H9 (cell line): Measurements from ENCODE around the gene RFT1. TPM values are rescaled to one million over a fixed set of nuclear protein-coding genes. Genes with fewer than 3 reads are reported as not detected.

Experiments
- DNase-seq: peaks from one replicate; pipeline ENCODE4 v3.0.0-alpha.2; 2017
- H2AFZ ChIP-seq: one replicate; pipeline ENCODE4 v1.6.1; 2013; ENCODE audit warnings: mild to moderate bottlenecking, low read length, control low read depth, moderate library complexity
- H2AK5ac ChIP-seq: 2 replicates; pipeline ENCODE4 v1.6.1; 2013; ENCODE audit warnings: low read length, control low read depth, mixed read lengths; ENCODE audit not compliant: insufficient read length
- H2BK120ac ChIP-seq: one replicate; pipeline ENCODE4 v1.6.1; 2013; ENCODE audit warnings: low read depth, mild to moderate bottlenecking, low read length, control low read depth, inconsistent platforms; ENCODE audit not compliant: poor library complexity, severe bottlenecking
- H2BK12ac ChIP-seq: 2 replicates; pipeline ENCODE4 v1.6.1; 2013; ENCODE audit warnings: low read length, control low read depth, mixed read lengths, low read depth; ENCODE audit not compliant: insufficient read length
- H2BK15ac ChIP-seq: 2 replicates; pipeline ENCODE4 v1.6.1; 2013; ENCODE audit warnings: low read depth, low read length, control low read depth
- H2BK20ac ChIP-seq: one replicate; pipeline ENCODE4 v1.6.1; 2013; ENCODE audit warnings: low read depth, mild to moderate bottlenecking, low read length, control low read depth, inconsistent platforms; ENCODE audit not compliant: poor library complexity, severe bottlenecking
- H2BK5ac ChIP-seq: 2 replicates; pipeline ENCODE4 v1.6.1; 2013; ENCODE audit warnings: low read length, control low read depth, mixed read lengths; ENCODE audit not compliant: insufficient read length
- H3K14ac ChIP-seq: 2 replicates; pipeline ENCODE4 v1.6.1; 2013; ENCODE audit warnings: low read length, control low read depth; ENCODE audit not compliant: insufficient read depth
- H3K18ac ChIP-seq: 2 replicates; pipeline ENCODE4 v1.6.1; 2013; ENCODE audit warnings: low read depth, mild to moderate bottlenecking, mixed read lengths, low read length, control low read depth; ENCODE audit not compliant: insufficient read length
- H3K23ac ChIP-seq: 2 replicates; pipeline ENCODE4 v1.6.1; 2013; ENCODE audit warnings: low read length, control low read depth, mixed read lengths, low read depth; ENCODE audit not compliant: insufficient read length
- H3K23me2 ChIP-seq: 2 replicates; pipeline ENCODE4 v1.6.1; 2013; ENCODE audit warnings: low read depth, mild to moderate bottlenecking, mixed read lengths, low read length, control low read depth; ENCODE audit not compliant: insufficient read length, poor library complexity, severe bottlenecking
- H3K27ac ChIP-seq: 2 replicates; pipeline ENCODE4 v1.5.1; 2013; ENCODE audit warnings: low read length, control low read depth, mixed read lengths, low read depth; ENCODE audit not compliant: insufficient read length
- H3K27me3 ChIP-seq: 2 replicates; pipeline ENCODE4 v1.6.1; 2013; ENCODE audit warnings: low read length, control low read depth, inconsistent platforms; ENCODE audit not compliant: insufficient read depth
- H3K4ac ChIP-seq: 2 replicates; pipeline ENCODE4 v1.6.1; 2013; ENCODE audit warnings: low read depth, mild to moderate bottlenecking, control low read depth, inconsistent platforms, low read length, moderate library complexity
- H3K4me1 ChIP-seq: 2 replicates; pipeline ENCODE4 v1.6.1; 2013; ENCODE audit warnings: low read length, control low read depth, inconsistent platforms; ENCODE audit not compliant: insufficient read depth
- H3K4me2 ChIP-seq: 2 replicates; pipeline ENCODE4 v1.6.1; 2013; ENCODE audit warnings: low read length, control low read depth, mixed read lengths; ENCODE audit not compliant: insufficient read length, insufficient read depth
- H3K56ac ChIP-seq: 2 replicates; pipeline ENCODE4 v1.6.1; 2013; ENCODE audit warnings: low read depth, mild to moderate bottlenecking, mixed read lengths, low read length, control low read depth; ENCODE audit not compliant: insufficient read length
- H3K79me1 ChIP-seq: 2 replicates; pipeline ENCODE4 v1.6.1; 2013; ENCODE audit warnings: low read depth, mild to moderate bottlenecking, moderate library complexity, low read length, control low read depth, inconsistent platforms; ENCODE audit not compliant: insufficient read depth, poor library complexity, severe bottlenecking
- H3K79me2 ChIP-seq: 2 replicates; pipeline ENCODE4 v1.6.1; 2013; ENCODE audit warnings: low read length, control low read depth, inconsistent platforms; ENCODE audit not compliant: insufficient read depth
- H3K9ac ChIP-seq: 2 replicates; pipeline ENCODE4 v1.6.1; 2013; ENCODE audit warnings: low read length, control low read depth, mixed read lengths; ENCODE audit not compliant: insufficient read length; ENCODE audit errors: extremely low read depth
- H3K9me3 ChIP-seq: one replicate; pipeline ENCODE4 v1.6.1; 2013; ENCODE audit warnings: low read depth, low read length, inconsistent platforms; ENCODE audit not compliant: control insufficient read depth
- H3T11ph ChIP-seq: one replicate; pipeline ENCODE4 v1.6.1; 2013; ENCODE audit warnings: mild to moderate bottlenecking, low read length, control low read depth, inconsistent platforms
- H4K20me1 ChIP-seq: one replicate; pipeline ENCODE4 v1.6.1; 2013; ENCODE audit not compliant: control insufficient read depth, insufficient read length, insufficient read depth
- H4K5ac ChIP-seq: 2 replicates; pipeline ENCODE4 v1.6.1; 2013; ENCODE audit warnings: low read depth, mild to moderate bottlenecking, mixed read lengths, low read length, control low read depth; ENCODE audit not compliant: insufficient read length
- H4K8ac ChIP-seq: replicated peaks from 2 replicates; pipeline ENCODE4 v1.6.1; 2013; ENCODE audit warnings: low read length, control low read depth, mixed read lengths, low read depth; ENCODE audit not compliant: insufficient read length
- H4K91ac ChIP-seq: 2 replicates; pipeline ENCODE4 v1.6.1; 2013; ENCODE audit warnings: low read depth, mild to moderate bottlenecking, moderate library complexity, mixed read lengths, low read length, control low read depth; ENCODE audit not compliant: insufficient read length
- H3K27ac Mint-ChIP-seq, 3 experiments: 2 replicates in 2 of 3; 3 replicates in 1 of 3; pipeline ENCODE4 v1.8.0; 2020 to 2021; ENCODE audit warnings: mixed read lengths in 3 of 3, mild to moderate bottlenecking in 1 of 3, moderate library complexity in 1 of 3
- H3K27me3 Mint-ChIP-seq: 2 replicates; pipeline ENCODE4 v1.8.0; 2021; ENCODE audit warnings: low read depth, mild to moderate bottlenecking, moderate library complexity, mixed read lengths
- H3K36me3 Mint-ChIP-seq, 3 experiments: 2 replicates in 2 of 3; 3 replicates in 1 of 3; pipeline ENCODE4 v1.8.0; 2020 to 2021; ENCODE audit warnings: low read depth in 3 of 3, mixed read lengths in 3 of 3; ENCODE audit not compliant: insufficient read depth in 1 of 3
- H3K4me1 Mint-ChIP-seq, 2 experiments: 2 replicates each; pipeline ENCODE4 v1.8.0; 2020; ENCODE audit warnings: mixed read lengths in 2 of 2
- H3K4me3 Mint-ChIP-seq, 2 experiments: 2 replicates in 1 of 2; 3 replicates in 1 of 2; pipeline ENCODE4 v1.8.0; 2020 to 2021; ENCODE audit warnings: mild to moderate bottlenecking in 2 of 2, mixed read lengths in 2 of 2, moderate library complexity in 1 of 2
- H3K9me3 Mint-ChIP-seq, 2 experiments: 2 replicates in 1 of 2; 3 replicates in 1 of 2; pipeline ENCODE4 v1.8.0; 2020; ENCODE audit warnings: mild to moderate bottlenecking in 2 of 2, mixed read lengths in 2 of 2, moderate library complexity in 1 of 2
- CTCF ChIP-seq: fragments of 200-600 bp; sonication (generic); conservative IDR thresholded peaks from 3 replicates; pipeline ENCODE4 v1.8.0; 2021; ENCODE audit warnings: antibody characterized with exemption, mild to moderate bottlenecking
- WGBS: extraction: QIAGEN DNeasy Blood & Tissue Kit; methylation state at CpG from one replicate; pipeline ENCODE4 v1.1.7; 2013; ENCODE audit warnings: missing lambda C conversion rate, low lambda C conversion rate, mixed read lengths; ENCODE audit not compliant: insufficient read length; ENCODE audit errors: extremely low coverage; 5-methylcytosine and 5-hydroxymethylcytosine counted together
- total RNA-seq: library from RNA; stranded (reverse); gene quantifications from 2 replicates; pipeline ENCODE4 v1.2.1, GENCODE V29; 2021

Gene RFT1
- total RNA-seq, 1 experiment from 2014 or later: 24.1 TPM

GRCh38 chr3:53068176-53068575 is 62.1 kb downstream of the RFT1 start:
- no peak overlapping the region for H4K5ac ChIP-seq
- no peak overlapping the region for H2AFZ ChIP-seq
- H3K9ac ChIP-seq: no peak overlapping the region
- H3K79me1 ChIP-seq: no peaks in the 10 kb centered on the region
- peaks cover 5% of the 10 kb centered on the region for H3K23me2 ChIP-seq
- H3K27ac ChIP-seq: no peak overlapping the region
- no peak overlapping the region for H3K18ac ChIP-seq
- H3T11ph ChIP-seq: no peak overlapping the region
- no peak overlapping the region for H2BK5ac ChIP-seq
- no peak overlapping the region for H2BK20ac ChIP-seq
- no peak overlapping the region for H2BK120ac ChIP-seq
- no peaks in the 10 kb centered on the region for H3K27me3 ChIP-seq
- Mint-ChIP-seq H3K27ac (no peak overlapping the region), H3K9me3 (no peaks in the 10 kb centered on the region; a peak in 1 of 5 replicates), H3K4me3 (no peak overlapping the region), H3K27me3 (peaks cover 25% of the 10 kb centered on the region), H3K4me1 (peaks cover 7 to 18% of the 10 kb centered on the region in 2 experiments), H3K36me3 (no peaks in the 10 kb centered on the region)
- no peaks in the 10 kb centered on the region for H4K20me1 ChIP-seq
- H2BK12ac ChIP-seq: no peak overlapping the region
- no peak overlapping the region for H4K91ac ChIP-seq
- no peak overlapping the region for H4K8ac ChIP-seq
- TF ChIP-seq CTCF: no peak
- H3K4me2 ChIP-seq: no peak overlapping the region
- H3K14ac ChIP-seq: no peak overlapping the region
- no peaks in the 10 kb centered on the region for H3K9me3 ChIP-seq
- no peak overlapping the region for H3K56ac ChIP-seq
- H3K79me2 ChIP-seq: no peaks in the 10 kb centered on the region
- H3K23ac ChIP-seq: no peak overlapping the region
- WGBS: no CpG with 5 or more reads among the region's 3 CpGs
- H2BK15ac ChIP-seq: no peak overlapping the region
- H3K4me1 ChIP-seq: no peaks in the 10 kb centered on the region
- H2AK5ac ChIP-seq: no peak overlapping the region
- H3K4ac ChIP-seq: no peak overlapping the region
- DNase-seq: no peak
